ENCODE data around the gene GRIP1. TPM values are rescaled to one million over a fixed set of nuclear protein-coding genes. Genes with fewer than 3 reads are reported as not detected.

GRIP1 gene
- total RNA-seq, 1 experiment from 2014 or later, result 0.23 TPM

DNA sequence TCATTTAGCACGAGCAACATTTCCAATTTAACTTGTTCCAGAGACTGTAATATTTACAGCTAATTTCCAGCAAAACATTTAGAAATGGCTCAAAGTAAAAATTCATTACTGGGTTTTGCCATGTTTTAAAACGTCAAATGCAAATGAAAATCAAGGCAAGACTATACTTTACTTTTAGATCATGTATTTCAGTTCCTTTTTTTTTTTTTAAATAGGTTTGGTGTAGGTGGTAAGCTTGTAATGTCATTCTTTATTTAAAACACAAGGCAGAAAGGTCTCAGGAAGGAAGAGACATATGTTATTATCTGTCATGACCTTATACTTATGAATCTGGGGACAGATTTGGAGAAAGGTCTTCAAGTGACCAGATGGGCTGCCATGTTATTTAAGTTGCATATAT lies 54.1 kb downstream of the GRIP1 start:
- no peak overlapping the region for H3K4me3 ChIP-seq (ENCODE audit: low read depth, low read length)
- Mint-ChIP-seq H3K4me3 (ENCODE audit: unreplicated experiment) (no peak overlapping the region), H3K36me3 (ENCODE audit: insufficient read depth, unreplicated experiment) (no peaks in the 10 kb centered on the region), H3K4me1 (ENCODE audit: low read depth, unreplicated experiment) (no peaks in the 10 kb centered on the region), H3K27me3 (ENCODE audit: insufficient read depth, unreplicated experiment) (peaks cover 9% of the 10 kb centered on the region), H3K9me3 (ENCODE audit: unreplicated experiment) (no peaks in the 10 kb centered on the region), H3K27ac (ENCODE audit: unreplicated experiment) (no peak overlapping the region)
- TF ChIP-seq, protein P1, sequence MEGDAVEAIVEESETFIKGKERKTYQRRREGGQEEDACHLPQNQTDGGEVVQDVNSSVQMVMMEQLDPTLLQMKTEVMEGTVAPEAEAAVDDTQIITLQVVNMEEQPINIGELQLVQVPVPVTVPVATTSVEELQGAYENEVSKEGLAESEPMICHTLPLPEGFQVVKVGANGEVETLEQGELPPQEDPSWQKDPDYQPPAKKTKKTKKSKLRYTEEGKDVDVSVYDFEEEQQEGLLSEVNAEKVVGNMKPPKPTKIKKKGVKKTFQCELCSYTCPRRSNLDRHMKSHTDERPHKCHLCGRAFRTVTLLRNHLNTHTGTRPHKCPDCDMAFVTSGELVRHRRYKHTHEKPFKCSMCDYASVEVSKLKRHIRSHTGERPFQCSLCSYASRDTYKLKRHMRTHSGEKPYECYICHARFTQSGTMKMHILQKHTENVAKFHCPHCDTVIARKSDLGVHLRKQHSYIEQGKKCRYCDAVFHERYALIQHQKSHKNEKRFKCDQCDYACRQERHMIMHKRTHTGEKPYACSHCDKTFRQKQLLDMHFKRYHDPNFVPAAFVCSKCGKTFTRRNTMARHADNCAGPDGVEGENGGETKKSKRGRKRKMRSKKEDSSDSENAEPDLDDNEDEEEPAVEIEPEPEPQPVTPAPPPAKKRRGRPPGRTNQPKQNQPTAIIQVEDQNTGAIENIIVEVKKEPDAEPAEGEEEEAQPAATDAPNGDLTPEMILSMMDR (IDR thresholded peaks at IDR 0.05; ENCODE audit: insufficient read depth in 1 of 2, low read depth in 1 of 2, low read length in 1 of 2, severe bottlenecking in 1 of 2, unreplicated experiment in 1 of 2), result no peak
- intact Hi-C loops (cut with micrococcal nuclease; ENCODE audit: unreplicated experiment), result no loop called here
- H3K36me3 ChIP-seq (ENCODE audit: control insufficient read depth, insufficient read depth, low read length), result no peaks in the 10 kb centered on the region
- no peaks in the 10 kb centered on the region for H3K9me3 ChIP-seq
- H3K27me3 ChIP-seq (replicated peaks; ENCODE audit: control insufficient read depth, insufficient read depth, low read length), result no peaks in the 10 kb centered on the region
- DNase-seq, result no peak
- CTCF ChIA-PET, result no interaction called here
- POLR2A ChIA-PET, result no interaction called here
- BruUV-seq (replicated peaks), result no TSS peak
- peaks cover 5% of the 10 kb centered on the region; the same call in 1 of the 2 replicates for H3K4me1 ChIP-seq

DNA sequence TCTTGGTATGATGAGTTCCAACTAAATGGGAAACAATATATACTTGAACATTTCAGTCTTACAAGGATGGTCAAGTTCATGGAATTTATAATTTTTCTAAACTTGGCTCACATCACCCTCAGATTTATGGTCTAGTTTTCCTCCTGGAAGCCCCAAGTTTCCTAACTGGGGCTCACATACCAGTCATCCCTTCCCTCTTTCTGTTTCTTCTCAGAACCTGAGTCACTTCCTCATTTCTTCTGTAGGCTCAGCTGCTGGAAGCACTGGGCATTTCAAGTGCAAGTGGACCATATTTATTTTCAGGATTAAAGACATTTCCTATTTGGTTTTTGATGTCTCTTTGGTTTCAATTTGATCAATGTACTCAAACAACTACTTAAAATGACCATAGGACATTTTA lies 55.4 kb downstream of the GRIP1 start:
- BruUV-seq (replicated peaks), result no TSS peak
- no peaks in the 10 kb centered on the region for H3K9me3 ChIP-seq
- H3K4me3 ChIP-seq (ENCODE audit: low read depth, low read length), result no peak overlapping the region
- ChIA-PET CTCF (no interaction called here), POLR2A (no interaction called here)
- no peaks in the 10 kb centered on the region for H3K36me3 ChIP-seq (ENCODE audit: control insufficient read depth, insufficient read depth, low read length)
- H3K4me1 ChIP-seq, result no peaks in the 10 kb centered on the region
- no peak for DNase-seq
- no peaks in the 10 kb centered on the region for H3K9me3 Mint-ChIP-seq (ENCODE audit: unreplicated experiment)
- no peaks in the 10 kb centered on the region for H3K36me3 Mint-ChIP-seq (ENCODE audit: insufficient read depth, unreplicated experiment)
- H3K27me3 Mint-ChIP-seq (ENCODE audit: insufficient read depth, unreplicated experiment), result peaks cover 9% of the 10 kb centered on the region
- no peak overlapping the region for H3K27ac Mint-ChIP-seq (ENCODE audit: unreplicated experiment)
- intact Hi-C loops (cut with micrococcal nuclease; ENCODE audit: unreplicated experiment), result no loop called here
- H3K4me3 Mint-ChIP-seq (ENCODE audit: unreplicated experiment), result no peak overlapping the region
- TF ChIP-seq, protein P1 (IDR thresholded peaks at IDR 0.05; ENCODE audit: insufficient read depth in 1 of 2, low read depth in 1 of 2, low read length in 1 of 2, severe bottlenecking in 1 of 2, unreplicated experiment in 1 of 2), result no peak
- no peaks in the 10 kb centered on the region for H3K27me3 ChIP-seq (replicated peaks; ENCODE audit: control insufficient read depth, insufficient read depth, low read length)
- no peaks in the 10 kb centered on the region for H3K4me1 Mint-ChIP-seq (ENCODE audit: low read depth, unreplicated experiment)

DNA sequence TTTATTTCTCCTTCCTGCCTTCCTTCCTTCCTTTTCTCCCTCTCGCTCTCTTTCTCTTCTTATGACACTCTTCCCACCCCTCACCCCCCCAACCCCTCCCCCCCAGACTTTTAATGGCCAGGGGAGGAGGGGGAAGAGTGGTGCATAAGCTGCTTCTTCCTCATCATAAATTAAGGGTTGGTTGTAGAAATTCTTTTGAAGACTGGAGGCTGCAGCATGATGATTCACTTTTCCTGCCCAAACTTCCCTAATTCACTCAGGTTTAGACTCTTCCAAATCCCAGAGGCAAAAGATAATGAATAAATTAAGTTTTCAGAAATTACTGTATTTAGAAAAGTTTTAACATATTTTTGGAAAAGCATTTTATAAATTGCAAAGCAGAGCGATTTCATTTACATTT lies 58.2 kb downstream of the GRIP1 start:
- Histone ChIP-seq H3K27me3 (replicated peaks; ENCODE audit: control insufficient read depth, insufficient read depth, low read length) (no peaks in the 10 kb centered on the region), H3K36me3 (ENCODE audit: control insufficient read depth, insufficient read depth, low read length) (no peaks in the 10 kb centered on the region), H3K4me3 (ENCODE audit: low read depth, low read length) (no peak overlapping the region), H3K4me1 (no peaks in the 10 kb centered on the region), H3K9me3 (no peaks in the 10 kb centered on the region)
- BruUV-seq (replicated peaks), result no TSS peak
- H3K27ac Mint-ChIP-seq (ENCODE audit: unreplicated experiment), result no peak overlapping the region
- ChIA-PET CTCF (no interaction called here), POLR2A (no interaction called here)
- H3K9me3 Mint-ChIP-seq (ENCODE audit: unreplicated experiment), result no peaks in the 10 kb centered on the region
- no peaks in the 10 kb centered on the region for H3K4me1 Mint-ChIP-seq (ENCODE audit: low read depth, unreplicated experiment)
- H3K27me3 Mint-ChIP-seq (ENCODE audit: insufficient read depth, unreplicated experiment), result peaks cover 10% of the 10 kb centered on the region
- TF ChIP-seq, protein P1 (IDR thresholded peaks at IDR 0.05; ENCODE audit: insufficient read depth in 1 of 2, low read depth in 1 of 2, low read length in 1 of 2, severe bottlenecking in 1 of 2, unreplicated experiment in 1 of 2), result no peak
- no peak overlapping the region for H3K4me3 Mint-ChIP-seq (ENCODE audit: unreplicated experiment)
- H3K36me3 Mint-ChIP-seq (ENCODE audit: insufficient read depth, unreplicated experiment), result no peaks in the 10 kb centered on the region
- intact Hi-C loops (cut with micrococcal nuclease; ENCODE audit: unreplicated experiment), result no loop called here
- no peak for DNase-seq
